Measurements from ENCODE around the gene NGFR. TPM values are rescaled to one million over a fixed set of nuclear protein-coding genes. Genes with fewer than 3 reads are reported as not detected.

NGFR gene
- total and polyA plus RNA-seq, 9 of the 15 experiments (the other 6 are each of a cell fraction or from before 2014, with no cell fraction given), result 0.07 to 0.23 (median 0.13) TPM; not detected in 4

DNA sequence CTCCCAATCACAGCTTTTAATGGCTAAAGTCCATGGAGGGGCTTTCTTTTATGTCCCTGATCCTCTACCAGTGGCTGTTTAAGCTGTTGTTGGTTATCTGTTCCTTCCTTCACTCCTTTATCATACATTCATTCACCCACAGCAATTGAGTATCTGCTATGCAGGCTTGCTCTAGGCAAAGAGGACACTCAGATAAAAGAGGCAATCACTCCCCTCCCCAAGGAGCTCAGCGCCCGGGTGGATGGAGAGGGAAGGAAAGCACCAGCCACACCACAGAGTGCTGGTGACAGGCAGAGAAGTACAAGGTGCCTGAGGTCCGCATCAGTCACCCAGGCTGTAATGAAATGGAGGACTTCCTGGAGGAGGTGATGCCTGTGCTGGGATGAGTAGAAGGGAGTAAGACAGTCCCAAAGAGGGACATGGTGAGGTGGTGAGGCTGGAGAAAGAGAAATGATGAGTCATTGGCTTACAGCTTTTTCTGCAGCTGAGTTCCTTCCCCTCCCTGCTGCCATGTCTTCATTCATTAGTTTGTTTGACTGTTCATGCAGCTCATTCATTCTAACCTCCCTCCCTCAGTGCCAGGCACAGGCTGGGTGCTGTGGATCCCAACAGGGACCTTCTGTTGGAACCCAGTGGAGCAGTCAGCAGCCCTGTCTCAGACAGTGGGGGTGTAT is 12.8 kb upstream of the NGFR start (continued):
- TF ChIP-seq, protein P1, sequence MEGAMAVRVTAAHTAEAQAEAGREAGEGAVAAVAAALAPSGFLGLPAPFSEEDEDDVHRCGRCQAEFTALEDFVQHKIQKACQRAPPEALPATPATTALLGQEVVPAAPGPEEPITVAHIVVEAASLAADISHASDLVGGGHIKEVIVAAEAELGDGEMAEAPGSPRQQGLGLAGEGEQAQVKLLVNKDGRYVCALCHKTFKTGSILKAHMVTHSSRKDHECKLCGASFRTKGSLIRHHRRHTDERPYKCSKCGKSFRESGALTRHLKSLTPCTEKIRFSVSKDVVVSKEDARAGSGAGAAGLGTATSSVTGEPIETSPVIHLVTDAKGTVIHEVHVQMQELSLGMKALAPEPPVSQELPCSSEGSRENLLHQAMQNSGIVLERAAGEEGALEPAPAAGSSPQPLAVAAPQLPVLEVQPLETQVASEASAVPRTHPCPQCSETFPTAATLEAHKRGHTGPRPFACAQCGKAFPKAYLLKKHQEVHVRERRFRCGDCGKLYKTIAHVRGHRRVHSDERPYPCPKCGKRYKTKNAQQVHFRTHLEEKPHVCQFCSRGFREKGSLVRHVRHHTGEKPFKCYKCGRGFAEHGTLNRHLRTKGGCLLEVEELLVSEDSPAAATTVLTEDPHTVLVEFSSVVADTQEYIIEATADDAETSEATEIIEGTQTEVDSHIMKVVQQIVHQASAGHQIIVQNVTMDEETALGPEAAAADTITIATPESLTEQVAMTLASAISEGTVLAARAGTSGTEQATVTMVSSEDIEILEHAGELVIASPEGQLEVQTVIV (CRISPR knock-in tag; IDR thresholded peaks at IDR 0.05; ENCODE audit: borderline replicate concordance), result no peak
- no peak for TF ChIP-seq ETS1 (conservative IDR thresholded peaks at IDR 0.05; ENCODE audit: control insufficient read depth, low read depth, low read length)
- TF ChIP-seq SP1 (CRISPR knock-in tag; IDR thresholded peaks at IDR 0.05), result no peak
- peak; percentile 86 for TF ChIP-seq C11orf30 (IDR thresholded peaks at IDR 0.05; ENCODE audit: low read depth)
- no peak for TF ChIP-seq HCFC1 (IDR thresholded peaks at IDR 0.05; ENCODE audit: low read depth, low read length)
- no peak for TF ChIP-seq ZNF766 (CRISPR knock-in tag; conservative IDR thresholded peaks at IDR 0.05)
- TF ChIP-seq POLR2H (tag; IDR thresholded peaks at IDR 0.05; ENCODE audit: low read depth), result no peak
- no peak for TF ChIP-seq FOXK1 (CRISPR knock-in tag; IDR thresholded peaks at IDR 0.05; ENCODE audit: borderline replicate concordance)
- TF ChIP-seq ZNF511 (CRISPR knock-in tag; IDR thresholded peaks at IDR 0.05), result no peak
- no peak for TF ChIP-seq ZBTB17 (CRISPR knock-in tag; IDR thresholded peaks at IDR 0.05)
- TF ChIP-seq MTA1 (IDR thresholded peaks at IDR 0.05; ENCODE audit: borderline replicate concordance), result no peak
- TF ChIP-seq ZNF696 (CRISPR knock-in tag; conservative IDR thresholded peaks at IDR 0.05), result no peak
- no peak for TF ChIP-seq SMAD3 (CRISPR knock-in tag; conservative IDR thresholded peaks at IDR 0.05)
- TF ChIP-seq BCOR (IDR thresholded peaks at IDR 0.05), result peak; percentile 79; the same call in 1 of the 2 replicates
- TF ChIP-seq PHF8 (IDR thresholded peaks at IDR 0.05; ENCODE audit: borderline replicate concordance, low read length), result no peak
- 0 out of 2 replicates have a peak, but pooled peaks have one; percentile 21 for TF ChIP-seq SMARCA4 (IDR thresholded peaks at IDR 0.05)
- TF ChIP-seq FOSL1 (tag; conservative IDR thresholded peaks at IDR 0.05), result peak; percentile 65
- TF ChIP-seq, protein P2, sequence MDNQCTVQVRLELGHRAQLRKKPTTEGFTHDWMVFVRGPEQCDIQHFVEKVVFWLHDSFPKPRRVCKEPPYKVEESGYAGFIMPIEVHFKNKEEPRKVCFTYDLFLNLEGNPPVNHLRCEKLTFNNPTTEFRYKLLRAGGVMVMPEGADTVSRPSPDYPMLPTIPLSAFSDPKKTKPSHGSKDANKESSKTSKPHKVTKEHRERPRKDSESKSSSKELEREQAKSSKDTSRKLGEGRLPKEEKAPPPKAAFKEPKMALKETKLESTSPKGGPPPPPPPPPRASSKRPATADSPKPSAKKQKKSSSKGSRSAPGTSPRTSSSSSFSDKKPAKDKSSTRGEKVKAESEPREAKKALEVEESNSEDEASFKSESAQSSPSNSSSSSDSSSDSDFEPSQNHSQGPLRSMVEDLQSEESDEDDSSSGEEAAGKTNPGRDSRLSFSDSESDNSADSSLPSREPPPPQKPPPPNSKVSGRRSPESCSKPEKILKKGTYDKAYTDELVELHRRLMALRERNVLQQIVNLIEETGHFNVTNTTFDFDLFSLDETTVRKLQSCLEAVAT (IDR thresholded peaks at IDR 0.05), result no peak
- no peak for TF ChIP-seq CBX8 (IDR thresholded peaks at IDR 0.05; ENCODE audit: borderline replicate concordance, extremely low read depth, low read depth, low read length, poor library complexity, severe bottlenecking)
- peak; percentile 68 for TF ChIP-seq NCOR1 (IDR thresholded peaks at IDR 0.05)
- TF ChIP-seq, protein P3, sequence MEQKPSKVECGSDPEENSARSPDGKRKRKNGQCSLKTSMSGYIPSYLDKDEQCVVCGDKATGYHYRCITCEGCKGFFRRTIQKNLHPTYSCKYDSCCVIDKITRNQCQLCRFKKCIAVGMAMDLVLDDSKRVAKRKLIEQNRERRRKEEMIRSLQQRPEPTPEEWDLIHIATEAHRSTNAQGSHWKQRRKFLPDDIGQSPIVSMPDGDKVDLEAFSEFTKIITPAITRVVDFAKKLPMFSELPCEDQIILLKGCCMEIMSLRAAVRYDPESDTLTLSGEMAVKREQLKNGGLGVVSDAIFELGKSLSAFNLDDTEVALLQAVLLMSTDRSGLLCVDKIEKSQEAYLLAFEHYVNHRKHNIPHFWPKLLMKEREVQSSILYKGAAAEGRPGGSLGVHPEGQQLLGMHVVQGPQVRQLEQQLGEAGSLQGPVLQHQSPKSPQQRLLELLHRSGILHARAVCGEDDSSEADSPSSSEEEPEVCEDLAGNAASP (IDR thresholded peaks at IDR 0.05), result no peak
